HL-60 (cell line): Measurements from ENCODE around the gene MYMK.

Source experiments
- DNase-seq, 2 experiments: peaks; one replicate each; pipeline ENCODE4 v3.0.0-alpha.2; 2010 to 2020; ENCODE audit warnings: low read depth in 1 of 2, low spot score in 1 of 2
- H3K27ac ChIP-seq: fragments of 250-450 bp; sonication (Bioruptor Pico); replicated peaks from 2 replicates; pipeline ENCODE4 v1.5.1; 2020; ENCODE audit warnings: mild to moderate bottlenecking, moderate library complexity
- H3K27me3 ChIP-seq: fragments of 250-450 bp; sonication (Bioruptor Pico); 2 replicates; pipeline ENCODE4 v1.5.1; 2021; ENCODE audit warnings: mild to moderate bottlenecking, moderate library complexity; ENCODE audit not compliant: insufficient read depth, poor library complexity, severe bottlenecking
- H3K4me3 ChIP-seq: replicated peaks from 2 replicates; pipeline ENCODE4 v1.5.1; 2011; ENCODE audit warnings: mild to moderate bottlenecking, control low read depth, low read length; ENCODE audit not compliant: insufficient read depth
- CTCF ChIP-seq: IDR thresholded peaks from one replicate; pipeline ENCODE4 v1.5.1; 2011; ENCODE audit warnings: low read length, control low read depth, inconsistent platforms; ENCODE audit not compliant: insufficient read depth
- GABPA ChIP-seq: IDR thresholded peaks from 2 replicates; pipeline ENCODE4 v1.6.1; 2012; ENCODE audit warnings: low read depth
- POLR2AphosphoS5 ChIP-seq: IDR thresholded peaks from 2 replicates; pipeline ENCODE4 v1.6.1; 2012; ENCODE audit warnings: low read depth
- REST ChIP-seq: IDR thresholded peaks from 2 replicates; pipeline ENCODE4 v1.6.1; 2012; ENCODE audit warnings: low read depth; ENCODE audit not compliant: insufficient replicate concordance
- SPI1 ChIP-seq: IDR thresholded peaks from 2 replicates; pipeline ENCODE4 v1.6.1; 2012; ENCODE audit warnings: low read depth, mild to moderate bottlenecking, borderline replicate concordance

The MYMK gene

GRCh38 chr9:133488686-133489252 is 36.0 kb downstream of the MYMK start:
- H3K27ac ChIP-seq = no peak overlapping the region
- no peak overlapping the region for H3K4me3 ChIP-seq
- TF ChIP-seq POLR2AphosphoS5 (no peak), SPI1 (no peak), CTCF (no peak), GABPA (no peak), REST (no peak)
- no peak for DNase-seq
- no peaks in the 10 kb centered on the region for H3K27me3 ChIP-seq

GRCh38 chr9:133487331-133487725 is 37.4 kb downstream of the MYMK start:
- no peak for DNase-seq
- H3K27ac ChIP-seq = no peak overlapping the region
- no peaks in the 10 kb centered on the region for H3K27me3 ChIP-seq
- no peak for TF ChIP-seq SPI1
- TF ChIP-seq POLR2AphosphoS5 = no peak
- TF ChIP-seq CTCF = no peak
- TF ChIP-seq REST = no peak
- no peak overlapping the region for H3K4me3 ChIP-seq

- no peaks in the 10 kb centered on the region for H3K27me3 ChIP-seq
- TF ChIP-seq CTCF (no peak), SPI1 (peak; percentile 71), POLR2AphosphoS5 (no peak)
- H3K4me3 ChIP-seq = no peak overlapping the region
- DNase-seq = peak; percentile 40 to 47
- H3K27ac ChIP-seq = no peak overlapping the region
These were observed 39.1 kb downstream of the MYMK start for GRCh38 chr9:133485531-133486260.
